WTC11 (cell line): ENCODE results near the gene NACC2. TPM values are rescaled to one million over a fixed set of nuclear protein-coding genes. Genes with fewer than 3 reads are reported as not detected.
A peak's percentile ranks its signal among the peaks of the same experiment; 100 is the strongest.

Experiments used
- ATAC-seq: fragments of 200-7000 bp; cut with Tn5 transposase; 2 replicates; pipeline ENCODE4 v1.10.0; 2021; ENCODE audit warnings: mild to moderate bottlenecking, moderate library complexity
- CTCF ChIA-PET: fragments of 300-600 bp; sonication (Branson Sonifier 250); formaldehyde crosslinking; loops from one replicate; lab custom pipeline; 2021; ENCODE audit warnings: antibody characterized with exemption; lab: Charles Lee
- POLR2A ChIA-PET: fragments of 350-600 bp; sonication (Branson Sonifier 250); formaldehyde crosslinking; loops from one replicate; lab custom pipeline; 2021; ENCODE audit warnings: antibody characterized with exemption; lab: Charles Lee
- DNase-seq: peaks from one replicate; pipeline ENCODE4 v3.0.0; 2021; ENCODE audit warnings: low spot score
- H3K27ac Mint-ChIP-seq: 2 replicates; pipeline ENCODE4 v1.8.0; 2021; ENCODE audit warnings: mixed read lengths
- H3K27me3 Mint-ChIP-seq: 2 replicates; pipeline ENCODE4 v1.8.0; 2021; ENCODE audit warnings: low read depth, mild to moderate bottlenecking, moderate library complexity, mixed read lengths
- H3K36me3 Mint-ChIP-seq: 2 replicates; pipeline ENCODE4 v1.8.0; 2021; ENCODE audit warnings: mixed read lengths
- H3K4me1 Mint-ChIP-seq: 2 replicates; pipeline ENCODE4 v1.8.0; 2022; ENCODE audit warnings: mixed read lengths
- H3K4me3 Mint-ChIP-seq: 2 replicates; pipeline ENCODE4 v1.8.0; 2021; ENCODE audit warnings: mild to moderate bottlenecking, moderate library complexity, mixed read lengths
- H3K9me3 Mint-ChIP-seq: 2 replicates; pipeline ENCODE4 v1.8.0; 2021; ENCODE audit warnings: mixed read lengths
- AFF4 ChIP-seq: sonication (generic); formaldehyde crosslinking; IDR thresholded peaks from 2 replicates; pipeline ENCODE4 v1.8.1; 2023; ENCODE audit warnings: mild to moderate bottlenecking, missing genetic modification reagents, borderline replicate concordance
- ATF2 ChIP-seq: sonication (generic); formaldehyde crosslinking; IDR thresholded peaks from 2 replicates; pipeline ENCODE4 v1.8.1; 2022; ENCODE audit warnings: low read depth, missing genetic modification reagents, borderline replicate concordance
- CTCF ChIP-seq: fragments of 200-600 bp; IDR thresholded peaks from 2 replicates; pipeline ENCODE4 v1.8.0; 2022; ENCODE audit warnings: antibody characterized with exemption
- E2F4 ChIP-seq: sonication (generic); formaldehyde crosslinking; IDR thresholded peaks from 2 replicates; pipeline ENCODE4 v1.8.1; 2022; ENCODE audit warnings: low read depth, mild to moderate bottlenecking, moderate library complexity, missing genetic modification reagents, borderline replicate concordance
- NFYB ChIP-seq: sonication (generic); formaldehyde crosslinking; conservative IDR thresholded peaks from 2 replicates; pipeline ENCODE4 v1.8.0; 2022; ENCODE audit warnings: low read depth, missing genetic modification reagents
- ZNF423 ChIP-seq: fragments of 250-450 bp; sonication (Bioruptor Pico); IDR thresholded peaks from 2 replicates; pipeline ENCODE4 v2.1.2; 2022; ENCODE audit warnings: mild to moderate bottlenecking, moderate library complexity
- ZNF512 ChIP-seq: sonication (generic); formaldehyde crosslinking; IDR thresholded peaks from 2 replicates; pipeline ENCODE4 v1.8.1; 2022; ENCODE audit warnings: missing genetic modification reagents, borderline replicate concordance
- total RNA-seq: library from RNA; stranded (reverse); gene quantifications from 3 replicates; pipeline ENCODE4 v1.2.3, GENCODE V29; 2021

NACC2 gene
- total RNA-seq, 1 experiment from 2014 or later: 17.1 TPM

GRCh38 chr9:136132512-136133050 is 37.5 kb upstream of the NACC2 start:
- peak overlapping the region; percentile 56 for H3K4me3 Mint-ChIP-seq
- peak; percentile 22 for ATAC-seq
- peaks cover 16% of the 10 kb centered on the region for H3K27me3 Mint-ChIP-seq
- POLR2A ChIA-PET: interaction anchor here (1.0 kb wide), 1 partner anchor 10 kb away, joined by 3 read pairs; no protein-coding TSS in a partner anchor
- TF ChIP-seq CTCF: no peak
- peak; percentile 14; the same call in 1 of the 2 replicates for TF ChIP-seq ZNF423 (CRISPR knock-in tag)
- TF ChIP-seq, all 79 proteins: peak for 1
- Mint-ChIP-seq H3K36me3 (no peaks in the 10 kb centered on the region), H3K27ac (no peak overlapping the region), H3K4me1 (peaks cover 13% of the 10 kb centered on the region), H3K9me3 (no peaks in the 10 kb centered on the region)
- no peak for DNase-seq
- CTCF ChIA-PET: interaction anchor here (0.7 to 2.1 kb wide), 31 partner anchors 9 to 335 kb away, joined by 3 to 15 read pairs (median 5); partner anchors contain the start of genes DNLZ and NACC2

GRCh38 chr9:136131629-136132511 is 36.8 kb upstream of the NACC2 start:
- Mint-ChIP-seq H3K27me3 (peaks cover 16% of the 10 kb centered on the region), H3K4me1 (peaks cover 13% of the 10 kb centered on the region), H3K27ac (no peak overlapping the region), H3K9me3 (no peaks in the 10 kb centered on the region), H3K4me3 (peak overlapping the region; percentile 39), H3K36me3 (no peaks in the 10 kb centered on the region)
- no peak for DNase-seq
- ATAC-seq: no peak
- POLR2A ChIA-PET: interaction anchor here (1.0 kb wide), 1 partner anchor 9 kb away, joined by 3 read pairs; no protein-coding TSS in a partner anchor
- CTCF ChIA-PET: interaction anchor here (0.8 to 2.1 kb wide), 13 partner anchors 13 to 334 kb away, joined by 3 to 15 read pairs (median 5); partner anchors contain the start of genes DNLZ and NACC2
- TF ChIP-seq E2F4 (CRISPR knock-in tag) (no peak), ATF2 (CRISPR knock-in tag) (no peak)

GRCh38 chr9:136129176-136129575 is 34.1 kb upstream of the NACC2 start:
- Mint-ChIP-seq H3K9me3 (peaks cover 9% of the 10 kb centered on the region), H3K27ac (no peak overlapping the region), H3K4me1 (peaks cover 11% of the 10 kb centered on the region), H3K4me3 (no peak overlapping the region), H3K27me3 (peaks cover 13% of the 10 kb centered on the region), H3K36me3 (no peaks in the 10 kb centered on the region)
- no peak for DNase-seq
- TF ChIP-seq AFF4: no peak
- TF ChIP-seq NFYB (CRISPR knock-in tag): no peak
- TF ChIP-seq ZNF512 (CRISPR knock-in tag): no peak
- no peak for ATAC-seq
- CTCF ChIA-PET: interaction anchor here (1.3 kb wide), 2 partner anchors 9 to 155 kb away, joined by 3 to 6 read pairs; no protein-coding TSS in a partner anchor
- POLR2A ChIA-PET: no interaction called here
